HUES48 (cell line): Measurements from ENCODE around the gene HS3ST4.
"Not testable (repeated sequence)": the region's sequence is repeated elsewhere in the genome, so short reads cannot be mapped to it uniquely, and the experiment has no call there.

Experiments used
- H3K27ac ChIP-seq: one replicate; pipeline ENCODE4 v1.7.0; 2013; ENCODE audit warnings: low read depth, low read length, inconsistent platforms
- H3K27me3 ChIP-seq: 2 replicates; pipeline ENCODE4 v1.6.1; 2013; ENCODE audit warnings: mild to moderate bottlenecking, low read length; ENCODE audit not compliant: control insufficient read depth, insufficient read depth
- H3K36me3 ChIP-seq: 2 replicates; pipeline ENCODE4 v1.6.1; 2013; ENCODE audit warnings: low read length; ENCODE audit not compliant: control insufficient read depth, insufficient read depth
- H3K4me1 ChIP-seq: 2 replicates; pipeline ENCODE4 v1.6.1; 2013; ENCODE audit warnings: mild to moderate bottlenecking, low read length; ENCODE audit not compliant: control insufficient read depth, insufficient read depth
- H3K4me3 ChIP-seq: 2 replicates; pipeline ENCODE4 v1.5.1; 2013; ENCODE audit warnings: mild to moderate bottlenecking, low read depth, low read length
- H3K9ac ChIP-seq: 2 replicates; pipeline ENCODE4 v1.6.1; 2013; ENCODE audit warnings: mild to moderate bottlenecking, low read depth, low read length, moderate library complexity
- H3K9me3 ChIP-seq: 2 replicates; pipeline ENCODE4 v1.6.1; 2013; ENCODE audit warnings: low read length; ENCODE audit not compliant: control insufficient read depth, insufficient read depth

HS3ST4 gene

DNA sequence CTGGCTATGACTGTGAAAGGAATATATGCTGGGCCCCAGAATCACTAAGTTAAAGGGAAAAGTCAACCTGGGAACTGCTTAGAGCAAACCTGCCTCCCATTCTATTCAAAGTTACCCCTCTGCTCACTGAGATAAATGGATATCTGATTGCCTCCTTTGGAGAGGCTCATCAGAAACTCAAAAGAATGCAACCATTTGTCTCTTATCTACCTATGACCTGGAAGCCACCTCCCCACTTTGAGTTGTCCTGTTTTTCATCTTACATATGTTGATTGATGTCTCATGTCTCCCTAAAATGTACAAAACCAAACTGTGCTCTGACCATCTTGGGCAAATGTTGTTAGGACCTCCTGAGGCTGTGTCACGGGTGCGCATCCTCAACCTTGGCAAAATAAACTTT, 84.5 kb downstream of the HS3ST4 start:
- not testable (repeated sequence) for H3K27me3 ChIP-seq, H3K9ac ChIP-seq, H3K4me3 ChIP-seq, H3K9me3 ChIP-seq, H3K36me3 ChIP-seq, H3K27ac ChIP-seq, H3K4me1 ChIP-seq

DNA sequence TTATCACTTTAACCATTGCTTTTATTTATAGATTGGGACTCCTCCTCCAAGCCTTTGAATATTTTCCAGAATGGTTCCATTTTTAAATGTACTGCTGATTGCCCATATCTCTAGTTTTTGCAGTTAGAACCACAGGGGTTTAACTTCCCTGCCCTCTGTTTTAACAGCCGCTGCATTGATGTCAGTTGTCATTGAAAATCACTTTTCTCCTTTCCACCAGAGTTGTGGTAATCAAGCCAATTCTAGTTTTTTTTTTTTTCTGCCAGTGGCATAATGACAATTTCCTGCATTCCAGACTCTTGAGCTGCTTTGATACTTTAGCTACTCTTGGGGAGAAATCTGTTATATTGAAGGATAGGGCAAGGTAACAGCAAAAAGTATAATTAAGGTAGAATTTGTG, 91.5 kb downstream of the HS3ST4 start:
- no peaks in the 10 kb centered on the region for H3K36me3 ChIP-seq
- H3K27me3 ChIP-seq = no peaks in the 10 kb centered on the region
- H3K9ac ChIP-seq = no peak overlapping the region
- H3K4me3 ChIP-seq = no peak overlapping the region
- H3K9me3 ChIP-seq = no peaks in the 10 kb centered on the region
- H3K27ac ChIP-seq = no peak overlapping the region
- H3K4me1 ChIP-seq = peaks cover 9% of the 10 kb centered on the region

DNA sequence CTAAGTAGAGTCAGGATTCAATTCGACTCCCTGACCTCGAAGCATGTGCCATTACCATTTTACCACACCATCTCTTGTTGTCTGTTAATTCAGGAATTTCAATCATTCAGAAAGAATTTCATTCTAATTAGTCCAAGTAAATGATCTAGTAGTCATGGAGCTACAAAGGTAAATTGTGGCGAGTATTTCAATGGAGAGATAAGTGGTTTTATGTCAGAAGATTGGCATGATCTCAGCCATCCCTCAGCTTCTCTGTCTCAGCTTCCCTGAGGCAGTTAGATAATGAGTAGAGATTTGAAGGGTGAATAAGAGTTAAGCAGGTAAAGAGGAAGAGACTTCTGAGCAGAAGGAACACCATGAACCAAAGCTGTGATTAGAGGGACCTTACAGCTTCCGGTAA, 93.6 kb downstream of the HS3ST4 start:
- Histone ChIP-seq H3K9ac (no peak overlapping the region), H3K4me1 (peaks cover 9% of the 10 kb centered on the region), H3K9me3 (no peaks in the 10 kb centered on the region), H3K27me3 (no peaks in the 10 kb centered on the region), H3K27ac (no peak overlapping the region), H3K36me3 (no peaks in the 10 kb centered on the region), H3K4me3 (no peak overlapping the region)

DNA sequence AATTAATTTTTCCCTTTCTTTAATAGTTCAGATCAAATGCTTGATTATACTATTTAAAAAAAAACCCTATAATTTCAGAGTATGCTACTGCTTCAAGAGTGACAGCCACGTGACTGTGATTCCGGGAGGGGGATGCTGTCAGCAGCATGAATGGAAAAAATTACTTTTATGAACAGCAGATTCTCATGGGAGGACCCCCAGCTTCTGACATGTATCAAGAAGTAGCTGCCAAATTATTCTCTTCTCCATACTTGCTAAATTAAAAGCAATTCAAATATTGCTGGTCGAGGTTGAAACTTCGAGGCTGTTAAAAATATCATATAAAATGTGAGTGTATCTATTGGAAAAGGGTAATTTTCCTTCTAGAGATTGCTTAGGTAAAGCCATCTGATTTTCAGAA, 95.0 kb downstream of the HS3ST4 start:
- H3K27ac ChIP-seq = no peak overlapping the region
- no peaks in the 10 kb centered on the region for H3K27me3 ChIP-seq
- H3K9ac ChIP-seq = no peak overlapping the region
- peaks cover 9% of the 10 kb centered on the region for H3K4me1 ChIP-seq
- H3K36me3 ChIP-seq = no peaks in the 10 kb centered on the region
- no peaks in the 10 kb centered on the region for H3K9me3 ChIP-seq
- H3K4me3 ChIP-seq = no peak overlapping the region

DNA sequence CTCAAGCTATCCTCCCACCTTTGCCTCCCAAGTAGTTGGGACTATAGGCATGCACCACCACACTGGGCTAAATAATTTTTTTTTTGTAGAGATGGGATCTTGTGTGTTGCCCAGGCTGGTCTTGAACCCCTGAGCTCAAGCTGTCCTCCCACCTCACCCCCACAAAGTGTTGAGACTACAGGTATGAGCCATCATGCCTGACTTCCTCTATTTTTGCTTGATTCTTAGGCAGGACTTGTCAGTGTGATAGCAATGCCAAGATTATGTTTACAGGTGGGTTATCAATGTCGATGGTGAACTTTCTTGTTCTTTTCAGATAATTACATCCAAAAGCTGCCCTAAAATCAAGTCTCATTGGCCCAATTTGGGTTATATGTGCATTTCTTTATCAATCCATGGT, 96.9 kb downstream of the HS3ST4 start:
- no peaks in the 10 kb centered on the region for H3K27me3 ChIP-seq
- peaks cover under 1% of the 10 kb centered on the region; the same call in 1 of the 2 replicates for H3K4me1 ChIP-seq
- H3K4me3 ChIP-seq = no peak overlapping the region
- no peak overlapping the region for H3K9ac ChIP-seq
- H3K9me3 ChIP-seq = no peaks in the 10 kb centered on the region
- no peaks in the 10 kb centered on the region for H3K36me3 ChIP-seq
- H3K27ac ChIP-seq = no peak overlapping the region

DNA sequence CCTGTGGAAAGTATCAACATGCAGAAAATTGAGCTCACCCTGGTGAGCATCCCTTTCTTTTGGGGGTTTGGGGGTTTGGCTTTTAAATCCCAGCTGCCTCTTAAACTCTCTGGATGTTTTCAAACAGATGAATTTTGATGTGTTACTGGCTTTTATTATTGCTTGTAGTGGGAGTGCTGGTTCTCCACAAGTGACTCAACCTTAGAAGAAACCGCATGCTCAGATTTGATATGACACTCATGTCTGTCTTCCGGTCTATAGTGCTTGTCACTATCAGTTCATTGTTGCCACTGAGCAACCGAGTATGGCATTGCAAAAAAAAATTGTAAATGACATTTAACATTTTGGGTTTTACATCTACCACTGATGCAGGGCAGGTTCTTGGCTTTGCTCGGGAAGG, 104.5 kb downstream of the HS3ST4 start:
- no peaks in the 10 kb centered on the region for H3K27me3 ChIP-seq
- H3K36me3 ChIP-seq = no peaks in the 10 kb centered on the region
- no peak overlapping the region for H3K9ac ChIP-seq
- H3K9me3 ChIP-seq = no peaks in the 10 kb centered on the region
- H3K4me3 ChIP-seq = no peak overlapping the region
- H3K27ac ChIP-seq = no peak overlapping the region
- H3K4me1 ChIP-seq = 0 out of 2 replicates have a peak, but pooled peaks cover 3% of the 10 kb centered on the region

DNA sequence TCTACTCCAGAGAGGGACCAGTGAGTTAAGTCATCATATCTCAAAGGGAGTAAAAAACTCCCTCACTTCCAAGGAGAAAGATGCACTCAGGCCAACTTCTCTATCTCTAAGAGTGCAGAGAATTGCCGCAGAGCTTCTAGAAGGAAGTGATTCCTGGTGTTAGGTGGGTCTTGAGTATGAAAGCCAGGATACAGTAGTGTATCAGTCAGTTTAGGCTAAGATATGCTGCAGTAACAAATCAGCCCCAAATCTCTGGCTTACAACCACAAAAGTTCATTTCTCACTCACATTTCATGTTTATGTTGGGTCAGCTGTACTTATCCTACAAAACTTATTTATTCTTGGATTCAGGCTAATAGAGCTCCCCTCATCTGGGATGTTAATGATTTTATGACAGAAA, 106.3 kb downstream of the HS3ST4 start:
- H3K4me1 ChIP-seq = 0 out of 2 replicates have a peak, but pooled peaks cover 3% of the 10 kb centered on the region
- H3K27me3 ChIP-seq = no peaks in the 10 kb centered on the region
- no peak overlapping the region for H3K27ac ChIP-seq

DNA sequence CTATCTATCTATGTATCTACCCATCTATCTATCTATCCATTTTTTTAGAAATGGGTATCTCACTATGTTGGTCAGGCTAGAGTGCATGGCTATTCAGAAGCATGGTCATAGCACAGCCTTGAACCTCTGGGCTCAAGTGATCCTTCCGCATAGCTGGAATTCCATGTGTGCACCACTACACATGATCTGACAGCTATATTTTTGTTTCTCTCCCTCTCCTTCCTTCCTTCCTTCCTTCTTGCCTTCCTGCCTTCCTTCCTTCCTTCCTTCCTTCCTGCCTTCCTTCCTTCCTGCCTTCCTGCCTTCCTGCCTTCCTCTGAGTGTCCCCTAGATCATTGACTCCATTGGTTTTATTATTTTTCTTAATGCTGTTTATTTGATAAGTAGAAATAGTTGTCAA, 108.1 kb downstream of the HS3ST4 start:
- Histone ChIP-seq H3K36me3 (no peaks in the 10 kb centered on the region), H3K4me3 (no peak overlapping the region), H3K9me3 (no peaks in the 10 kb centered on the region), H3K9ac (no peak overlapping the region), H3K27me3 (no peaks in the 10 kb centered on the region), H3K27ac (no peak overlapping the region), H3K4me1 (0 out of 2 replicates have a peak, but pooled peaks cover 3% of the 10 kb centered on the region)

More for the DNA sequence above, 106.3 kb downstream of the HS3ST4 start:
- Histone ChIP-seq H3K9ac (no peak overlapping the region), H3K4me3 (no peak overlapping the region), H3K9me3 (no peaks in the 10 kb centered on the region), H3K36me3 (no peaks in the 10 kb centered on the region)

GRCh38 chr16:25812215-25812614, 120.5 kb downstream of the HS3ST4 start:
- Histone ChIP-seq H3K9ac (no peak overlapping the region), H3K27ac (no peak overlapping the region), H3K4me3 (no peak overlapping the region), H3K9me3 (no peaks in the 10 kb centered on the region), H3K36me3 (no peaks in the 10 kb centered on the region), H3K4me1 (peaks cover 7% of the 10 kb centered on the region; the same call in 1 of the 2 replicates), H3K27me3 (no peaks in the 10 kb centered on the region)

- Histone ChIP-seq H3K36me3 (no peaks in the 10 kb centered on the region), H3K9me3 (no peaks in the 10 kb centered on the region), H3K4me3 (no peak overlapping the region)
Measured at GRCh38 chr16:25817295-25817694, 125.5 kb downstream of the HS3ST4 start.

DNA sequence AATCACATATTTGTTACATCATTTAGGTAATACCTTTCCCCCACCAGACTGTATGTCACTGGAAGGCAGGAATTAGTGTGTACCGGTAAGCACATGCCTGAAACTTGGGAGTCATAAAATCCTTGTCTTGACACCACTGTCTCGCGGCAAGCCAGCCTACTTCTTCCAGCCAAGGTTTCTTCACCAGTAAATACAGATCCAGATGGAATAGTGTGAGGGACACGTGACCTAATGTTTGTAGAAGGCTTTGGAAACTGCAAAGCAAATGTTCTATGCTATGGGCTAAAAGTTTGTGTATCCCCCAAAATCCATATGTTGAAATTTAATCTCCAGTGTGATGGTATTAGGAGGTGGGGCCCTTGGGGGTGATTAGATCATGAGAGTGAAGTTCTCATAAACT, 126.1 kb downstream of the HS3ST4 start:
- Histone ChIP-seq H3K36me3 (no peaks in the 10 kb centered on the region), H3K27ac (no peak overlapping the region), H3K27me3 (no peaks in the 10 kb centered on the region), H3K9me3 (no peaks in the 10 kb centered on the region), H3K4me1 (no peaks in the 10 kb centered on the region), H3K9ac (no peak overlapping the region), H3K4me3 (no peak overlapping the region)

More at GRCh38 chr16:25817295-25817694, 125.5 kb downstream of the HS3ST4 start:
- Histone ChIP-seq H3K4me1 (no peaks in the 10 kb centered on the region), H3K9ac (no peak overlapping the region), H3K27me3 (no peaks in the 10 kb centered on the region), H3K27ac (no peak overlapping the region)

GRCh38 chr16:25823891-25824290, 132.1 kb downstream of the HS3ST4 start:
- no peak overlapping the region for H3K27ac ChIP-seq
- no peaks in the 10 kb centered on the region for H3K27me3 ChIP-seq
- H3K4me3 ChIP-seq = no peak overlapping the region

More at GRCh38 chr16:25823891-25824290, 132.1 kb downstream of the HS3ST4 start:
- H3K9ac ChIP-seq = no peak overlapping the region
- no peaks in the 10 kb centered on the region for H3K4me1 ChIP-seq
- H3K9me3 ChIP-seq = no peaks in the 10 kb centered on the region
- H3K36me3 ChIP-seq = no peaks in the 10 kb centered on the region
